HL-60 (cell line): ENCODE results near the gene ZNHIT6.

ENCODE experiments used
- POLR2AphosphoS5 ChIP-seq: IDR thresholded peaks from 2 replicates; pipeline ENCODE4 v1.6.1; 2012; ENCODE audit warnings: low read depth
- TF ChIP-seq, protein P1 (sequence below): IDR thresholded peaks from one replicate; pipeline ENCODE4 v1.5.1; 2011; ENCODE audit warnings: low read length, control low read depth, inconsistent platforms; ENCODE audit not compliant: insufficient read depth

DNA sequence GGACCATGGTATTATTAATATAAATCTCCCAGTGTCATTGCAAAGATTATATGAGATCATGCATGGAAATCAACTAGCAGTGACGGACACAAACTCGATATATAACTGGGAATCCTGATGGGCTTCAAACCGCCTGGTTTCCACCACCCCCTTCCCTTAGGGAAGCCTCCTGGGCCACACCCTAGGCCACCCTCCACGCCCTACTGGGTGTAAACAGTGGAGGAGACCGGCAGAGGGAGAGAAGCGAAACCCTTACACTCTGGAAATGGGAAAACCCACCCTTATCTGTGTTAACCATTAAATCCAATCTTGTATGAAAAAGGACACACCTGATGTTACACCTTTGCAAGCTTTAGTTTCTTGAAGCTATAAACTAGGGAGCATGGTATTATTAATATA, 595 bp upstream of the ZNHIT6 start:
- TF ChIP-seq, protein P1, sequence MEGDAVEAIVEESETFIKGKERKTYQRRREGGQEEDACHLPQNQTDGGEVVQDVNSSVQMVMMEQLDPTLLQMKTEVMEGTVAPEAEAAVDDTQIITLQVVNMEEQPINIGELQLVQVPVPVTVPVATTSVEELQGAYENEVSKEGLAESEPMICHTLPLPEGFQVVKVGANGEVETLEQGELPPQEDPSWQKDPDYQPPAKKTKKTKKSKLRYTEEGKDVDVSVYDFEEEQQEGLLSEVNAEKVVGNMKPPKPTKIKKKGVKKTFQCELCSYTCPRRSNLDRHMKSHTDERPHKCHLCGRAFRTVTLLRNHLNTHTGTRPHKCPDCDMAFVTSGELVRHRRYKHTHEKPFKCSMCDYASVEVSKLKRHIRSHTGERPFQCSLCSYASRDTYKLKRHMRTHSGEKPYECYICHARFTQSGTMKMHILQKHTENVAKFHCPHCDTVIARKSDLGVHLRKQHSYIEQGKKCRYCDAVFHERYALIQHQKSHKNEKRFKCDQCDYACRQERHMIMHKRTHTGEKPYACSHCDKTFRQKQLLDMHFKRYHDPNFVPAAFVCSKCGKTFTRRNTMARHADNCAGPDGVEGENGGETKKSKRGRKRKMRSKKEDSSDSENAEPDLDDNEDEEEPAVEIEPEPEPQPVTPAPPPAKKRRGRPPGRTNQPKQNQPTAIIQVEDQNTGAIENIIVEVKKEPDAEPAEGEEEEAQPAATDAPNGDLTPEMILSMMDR = no peak
- TF ChIP-seq POLR2AphosphoS5 = no peak
